ENCODE results near the gene CFAP65. TPM values are rescaled to one million over a fixed set of nuclear protein-coding genes. Genes with fewer than 3 reads are reported as not detected.

CFAP65 gene
- 0.22 TPM for polyA plus RNA-seq (2013, experiment 1 of 2)
- polyA plus RNA-seq (2013, experiment 2 of 2): 0.18 TPM

GRCh38 chr2:219041252-219041651 lies at the start of gene CFAP65:
Gene CFAP65, minus strand, starts transcription at chr2:219041516. Its CDS starts 2,468 bp downstream, at chr2:219039048.
- Histone ChIP-seq H3K23ac (ENCODE audit: low read length) (no peak within 1 kb of the TSS), H3K56ac (ENCODE audit: low read length) (peak within 1 kb of the TSS; percentile 79), H3K4ac (ENCODE audit: low read depth, low read length) (no peak within 1 kb of the TSS), H3K4me2 (ENCODE audit: low read length) (peak within 1 kb of the TSS; percentile 86), H3K4me3 (ENCODE audit: low read length) (peak within 1 kb of the TSS; percentile 12), H4K8ac (ENCODE audit: low read depth, low read length) (no peak within 1 kb of the TSS), H2BK120ac (ENCODE audit: low read depth, low read length) (no peak within 1 kb of the TSS), H4K5ac (ENCODE audit: low read length) (no peak within 1 kb of the TSS), H3K27me3 (ENCODE audit: insufficient read depth, low read length, poor library complexity) (no peaks in the 10 kb centered on the region), H3K9ac (ENCODE audit: low read length) (peak within 1 kb of the TSS; percentile 56), H3K18ac (ENCODE audit: low read length) (no peak within 1 kb of the TSS), H2AK5ac (ENCODE audit: low read length) (no peak within 1 kb of the TSS), H3K36me3 (ENCODE audit: control insufficient read depth, insufficient read depth, low read length) (no peaks in the 10 kb centered on the region), H2BK15ac (replicated peaks; ENCODE audit: low read depth) (no peak within 1 kb of the TSS), H3K27ac (ENCODE audit: low read depth, low read length) (no peak within 1 kb of the TSS), H3K4me1 (ENCODE audit: control insufficient read depth, low read depth, low read length) (no peaks in the 10 kb centered on the region), H3K79me1 (ENCODE audit: low read length) (no peaks in the 10 kb centered on the region), H3K79me2 (ENCODE audit: control insufficient read depth, insufficient read depth, low read length) (no peaks in the 10 kb centered on the region), H2BK5ac (ENCODE audit: low read length) (no peak within 1 kb of the TSS)
- peak; percentile 82 for DNase-seq
- no CpG with 5 or more reads among the region's 21 CpGs for WGBS (ENCODE audit: extremely low coverage, insufficient coverage, low lambda C conversion rate)

- Histone ChIP-seq H3K4ac (ENCODE audit: low read depth, low read length) (no peak overlapping the region), H3K36me3 (ENCODE audit: control insufficient read depth, insufficient read depth, low read length) (no peaks in the 10 kb centered on the region), H4K5ac (ENCODE audit: low read length) (no peak overlapping the region), H3K23ac (ENCODE audit: low read length) (no peak overlapping the region), H2BK5ac (ENCODE audit: low read length) (no peak overlapping the region), H2AK5ac (ENCODE audit: low read length) (no peak overlapping the region), H2BK15ac (replicated peaks; ENCODE audit: low read depth) (no peak overlapping the region), H2BK120ac (ENCODE audit: low read depth, low read length) (no peak overlapping the region), H3K79me1 (ENCODE audit: low read length) (no peaks in the 10 kb centered on the region), H3K9ac (ENCODE audit: low read length) (no peak overlapping the region), H3K27ac (ENCODE audit: low read depth, low read length) (no peak overlapping the region), H3K18ac (ENCODE audit: low read length) (no peak overlapping the region), H3K4me2 (ENCODE audit: low read length) (no peak overlapping the region), H3K79me2 (ENCODE audit: control insufficient read depth, insufficient read depth, low read length) (no peaks in the 10 kb centered on the region), H4K8ac (ENCODE audit: low read depth, low read length) (no peak overlapping the region), H3K4me1 (ENCODE audit: control insufficient read depth, low read depth, low read length) (no peaks in the 10 kb centered on the region), H3K4me3 (ENCODE audit: low read length) (no peak overlapping the region), H3K27me3 (ENCODE audit: insufficient read depth, low read length, poor library complexity) (no peaks in the 10 kb centered on the region), H3K56ac (ENCODE audit: low read length) (no peak overlapping the region)
- no CpG with 5 or more reads among the region's 4 CpGs for WGBS (ENCODE audit: extremely low coverage, insufficient coverage, low lambda C conversion rate)
- DNase-seq: no peak
These were observed 49.4 kb upstream of the CFAP65 start for GRCh38 chr2:219090436-219091299.

GRCh38 chr2:219089330-219089729 lies 48.0 kb upstream of the CFAP65 start:
- no CpG with 5 or more reads among the region's 4 CpGs for WGBS (ENCODE audit: extremely low coverage, insufficient coverage, low lambda C conversion rate)
- Histone ChIP-seq H2BK5ac (ENCODE audit: low read length) (no peak overlapping the region), H3K27me3 (ENCODE audit: insufficient read depth, low read length, poor library complexity) (no peaks in the 10 kb centered on the region), H3K4me2 (ENCODE audit: low read length) (no peak overlapping the region), H3K79me2 (ENCODE audit: control insufficient read depth, insufficient read depth, low read length) (no peaks in the 10 kb centered on the region), H3K4ac (ENCODE audit: low read depth, low read length) (no peak overlapping the region), H3K79me1 (ENCODE audit: low read length) (no peaks in the 10 kb centered on the region), H4K8ac (ENCODE audit: low read depth, low read length) (no peak overlapping the region), H3K4me1 (ENCODE audit: control insufficient read depth, low read depth, low read length) (no peaks in the 10 kb centered on the region), H3K4me3 (ENCODE audit: low read length) (no peak overlapping the region), H4K5ac (ENCODE audit: low read length) (no peak overlapping the region), H2BK120ac (ENCODE audit: low read depth, low read length) (no peak overlapping the region), H3K18ac (ENCODE audit: low read length) (no peak overlapping the region), H3K36me3 (ENCODE audit: control insufficient read depth, insufficient read depth, low read length) (no peaks in the 10 kb centered on the region), H2AK5ac (ENCODE audit: low read length) (no peak overlapping the region), H2BK15ac (replicated peaks; ENCODE audit: low read depth) (no peak overlapping the region), H3K23ac (ENCODE audit: low read length) (no peak overlapping the region), H3K9ac (ENCODE audit: low read length) (no peak overlapping the region), H3K56ac (ENCODE audit: low read length) (no peak overlapping the region), H3K27ac (ENCODE audit: low read depth, low read length) (no peak overlapping the region)
- no peak for DNase-seq

GRCh38 chr2:219087848-219088247 lies 46.5 kb upstream of the CFAP65 start:
- no peaks in the 10 kb centered on the region for H3K36me3 ChIP-seq (ENCODE audit: control insufficient read depth, insufficient read depth, low read length)
- no peak overlapping the region for H2BK5ac ChIP-seq (ENCODE audit: low read length)
- H3K56ac ChIP-seq (ENCODE audit: low read length): no peak overlapping the region
- no peaks in the 10 kb centered on the region for H3K4me1 ChIP-seq (ENCODE audit: control insufficient read depth, low read depth, low read length)
- H4K8ac ChIP-seq (ENCODE audit: low read depth, low read length): no peak overlapping the region
- no peaks in the 10 kb centered on the region for H3K79me1 ChIP-seq (ENCODE audit: low read length)
- no peak overlapping the region for H2BK15ac ChIP-seq (replicated peaks; ENCODE audit: low read depth)
- no peak overlapping the region for H3K4ac ChIP-seq (ENCODE audit: low read depth, low read length)
- H3K4me2 ChIP-seq (ENCODE audit: low read length): no peak overlapping the region
- no peak overlapping the region for H3K18ac ChIP-seq (ENCODE audit: low read length)
- H3K27me3 ChIP-seq (ENCODE audit: insufficient read depth, low read length, poor library complexity): no peaks in the 10 kb centered on the region
- no peaks in the 10 kb centered on the region for H3K79me2 ChIP-seq (ENCODE audit: control insufficient read depth, insufficient read depth, low read length)
- no peak overlapping the region for H3K23ac ChIP-seq (ENCODE audit: low read length)
- no CpG with 5 or more reads among the region's 1 CpG for WGBS (ENCODE audit: extremely low coverage, insufficient coverage, low lambda C conversion rate)
- DNase-seq: no peak
- no peak overlapping the region for H3K9ac ChIP-seq (ENCODE audit: low read length)
- no peak overlapping the region for H3K4me3 ChIP-seq (ENCODE audit: low read length)
- H3K27ac ChIP-seq (ENCODE audit: low read depth, low read length): no peak overlapping the region
- H2BK120ac ChIP-seq (ENCODE audit: low read depth, low read length): no peak overlapping the region
- no peak overlapping the region for H4K5ac ChIP-seq (ENCODE audit: low read length)
- no peak overlapping the region for H2AK5ac ChIP-seq (ENCODE audit: low read length)

GRCh38 chr2:219087361-219087760 lies 46.0 kb upstream of the CFAP65 start:
- WGBS (ENCODE audit: extremely low coverage, insufficient coverage, low lambda C conversion rate): no CpG with 5 or more reads among the region's 5 CpGs
- H3K79me1 ChIP-seq (ENCODE audit: low read length): no peaks in the 10 kb centered on the region
- no peak overlapping the region for H3K56ac ChIP-seq (ENCODE audit: low read length)
- no peaks in the 10 kb centered on the region for H3K36me3 ChIP-seq (ENCODE audit: control insufficient read depth, insufficient read depth, low read length)
- no peaks in the 10 kb centered on the region for H3K27me3 ChIP-seq (ENCODE audit: insufficient read depth, low read length, poor library complexity)
- no peak overlapping the region for H3K23ac ChIP-seq (ENCODE audit: low read length)
- H2AK5ac ChIP-seq (ENCODE audit: low read length): no peak overlapping the region
- no peak overlapping the region for H3K9ac ChIP-seq (ENCODE audit: low read length)
- H3K4me2 ChIP-seq (ENCODE audit: low read length): no peak overlapping the region
- no peak for DNase-seq
- H2BK15ac ChIP-seq (replicated peaks; ENCODE audit: low read depth): no peak overlapping the region
- H3K4ac ChIP-seq (ENCODE audit: low read depth, low read length): no peak overlapping the region
- H3K4me3 ChIP-seq (ENCODE audit: low read length): no peak overlapping the region
- no peak overlapping the region for H2BK5ac ChIP-seq (ENCODE audit: low read length)
- no peak overlapping the region for H3K18ac ChIP-seq (ENCODE audit: low read length)
- no peak overlapping the region for H3K27ac ChIP-seq (ENCODE audit: low read depth, low read length)
- no peaks in the 10 kb centered on the region for H3K79me2 ChIP-seq (ENCODE audit: control insufficient read depth, insufficient read depth, low read length)
- no peaks in the 10 kb centered on the region for H3K4me1 ChIP-seq (ENCODE audit: control insufficient read depth, low read depth, low read length)
- H2BK120ac ChIP-seq (ENCODE audit: low read depth, low read length): no peak overlapping the region
- H4K8ac ChIP-seq (ENCODE audit: low read depth, low read length): no peak overlapping the region
- H4K5ac ChIP-seq (ENCODE audit: low read length): no peak overlapping the region

GRCh38 chr2:219086196-219086595 lies 44.9 kb upstream of the CFAP65 start:
- Histone ChIP-seq H2BK15ac (replicated peaks; ENCODE audit: low read depth) (no peak overlapping the region), H3K4me1 (ENCODE audit: control insufficient read depth, low read depth, low read length) (no peaks in the 10 kb centered on the region), H3K23ac (ENCODE audit: low read length) (no peak overlapping the region), H3K79me2 (ENCODE audit: control insufficient read depth, insufficient read depth, low read length) (no peaks in the 10 kb centered on the region), H3K4ac (ENCODE audit: low read depth, low read length) (no peak overlapping the region), H3K9ac (ENCODE audit: low read length) (no peak overlapping the region), H3K56ac (ENCODE audit: low read length) (no peak overlapping the region), H3K27ac (ENCODE audit: low read depth, low read length) (no peak overlapping the region), H3K27me3 (ENCODE audit: insufficient read depth, low read length, poor library complexity) (no peaks in the 10 kb centered on the region), H2BK120ac (ENCODE audit: low read depth, low read length) (no peak overlapping the region), H3K4me3 (ENCODE audit: low read length) (no peak overlapping the region), H3K4me2 (ENCODE audit: low read length) (no peak overlapping the region), H4K5ac (ENCODE audit: low read length) (no peak overlapping the region), H4K8ac (ENCODE audit: low read depth, low read length) (no peak overlapping the region), H2BK5ac (ENCODE audit: low read length) (no peak overlapping the region), H2AK5ac (ENCODE audit: low read length) (no peak overlapping the region), H3K18ac (ENCODE audit: low read length) (no peak overlapping the region), H3K79me1 (ENCODE audit: low read length) (no peaks in the 10 kb centered on the region), H3K36me3 (ENCODE audit: control insufficient read depth, insufficient read depth, low read length) (no peaks in the 10 kb centered on the region)
- DNase-seq: no peak

Measured in mesendoderm (in vitro differentiated cells).